HCT116 (cell line): ENCODE data around the gene TPM3. TPM values are rescaled to one million over a fixed set of nuclear protein-coding genes. Genes with fewer than 3 reads are reported as not detected.

ENCODE experiments used
- CBX3 ChIP-seq: IDR thresholded peaks from 2 replicates; pipeline ENCODE4 v1.6.1; 2012; ENCODE audit warnings: low read depth
- CTCF ChIP-seq, 3 experiments: fragments of 200-600 bp in 1 of 3; sonication (generic) in 1 of 3; IDR thresholded peaks in 2 of 3; conservative IDR thresholded peaks in 1 of 3; 2 replicates each; pipeline ENCODE4 v1.5.1; 2012 to 2017; ENCODE audit warnings: low read depth in 2 of 3, low read length in 2 of 3, antibody characterized with exemption in 1 of 3, borderline replicate concordance in 1 of 3, control low read depth in 1 of 3, mild to moderate bottlenecking in 1 of 3, mixed read lengths in 1 of 3, mixed run types in 1 of 3, moderate library complexity in 1 of 3; ENCODE audit not compliant: insufficient read depth in 1 of 3
- EGR1 ChIP-seq: IDR thresholded peaks from 2 replicates; pipeline ENCODE4 v1.6.1; 2012; ENCODE audit warnings: low read depth
- EZH2 ChIP-seq: fragments of 200-600 bp; sonication (generic); IDR thresholded peaks from 2 replicates; pipeline ENCODE4 v1.6.1; 2017; ENCODE audit warnings: antibody characterized with exemption, mixed run types
- EZH2phosphoT487 ChIP-seq: fragments of 200-600 bp; IDR thresholded peaks from 2 replicates; pipeline ENCODE4 v1.6.1; 2018; ENCODE audit warnings: antibody characterized with exemption, borderline replicate concordance
- FOSL1 ChIP-seq: IDR thresholded peaks from 2 replicates; pipeline ENCODE4 v1.6.1; 2012; ENCODE audit warnings: low read depth
- JUND ChIP-seq: IDR thresholded peaks from 2 replicates; pipeline ENCODE4 v1.6.1; 2012
- RAD21 ChIP-seq: IDR thresholded peaks from 2 replicates; pipeline ENCODE4 v1.6.1; 2012; ENCODE audit warnings: low read depth, mild to moderate bottlenecking
- REST ChIP-seq: IDR thresholded peaks from 2 replicates; pipeline ENCODE4 v1.6.1; 2012; ENCODE audit warnings: low read depth
- SRF ChIP-seq: IDR thresholded peaks from 2 replicates; pipeline ENCODE4 v1.6.1; 2012; ENCODE audit warnings: low read depth
- YY1 ChIP-seq: IDR thresholded peaks from 2 replicates; pipeline ENCODE4 v1.6.1; 2011; ENCODE audit warnings: low read length, low read depth, moderate library complexity, mild to moderate bottlenecking; ENCODE audit not compliant: insufficient replicate concordance; ENCODE audit errors: extremely low read depth
- ZNF274 ChIP-seq: fragments of 200-500 bp; sonication (Bioruptor generic); IDR thresholded peaks from 2 replicates; pipeline ENCODE4 v1.6.1; 2014; ENCODE audit warnings: mild to moderate bottlenecking, low read depth, low read length, inconsistent platforms
- total RNA-seq: library from RNA; stranded (reverse); gene quantifications from one replicate; pipeline ENCODE4 v1.2.1, GENCODE V29; 2021; ENCODE audit not compliant: unreplicated experiment

The TPM3 gene
- total RNA-seq, 1 experiment from 2014 or later = 457 TPM

- TF ChIP-seq REST (no peak), SRF (no peak), CBX3 (no peak), YY1 (no peak), EZH2phosphoT487 (no peak), RAD21 (no peak), ZNF274 (no peak), EGR1 (no peak), EZH2 (no peak), JUND (no peak), FOSL1 (no peak), CTCF (IDR thresholded peaks at IDR 0.05 in 2 of 3, conservative IDR thresholded peaks at IDR 0.05 in 1 of 3; ENCODE audit: borderline replicate concordance in 1 of 3, insufficient read depth in 1 of 3, low read depth in 2 of 3, low read length in 2 of 3) (no peak)
Observed at GRCh38 chr1:154142358-154142757, 49.5 kb downstream of the TPM3 start (continued).
